ENCODE measurements around the gene MMP13. TPM values are rescaled to one million over a fixed set of nuclear protein-coding genes. Genes with fewer than 3 reads are reported as not detected.

Gene MMP13
- total RNA-seq, 6 donors from 2014 or later, result 0.54 to 0.59 TPM; not detected in 4

- WGBS, 2 donors, result 88 to 89% methylated on average over 4 of the region's 4 CpGs
- ATAC-seq (ENCODE audit: low FRiP score in 2 of 2) (no peak), DNase-seq (no peak)
- TF ChIP-seq POLR2A (IDR thresholded peaks at IDR 0.05) (no peak), CTCF (IDR thresholded peaks at IDR 0.05) (no peak), EP300 (IDR thresholded peaks at IDR 0.05) (no peak), POLR2AphosphoS5 (IDR thresholded peaks at IDR 0.05) (no peak)
- H3K4me3 ChIP-seq, result no peak overlapping the region
- H3K4me1 ChIP-seq, result peaks cover 0 to 8% (median 0%) of the 10 kb centered on the region in 4 donors
- H3K27ac ChIP-seq, result peak overlapping the region in 1 of 4 donors; percentile 27
- H3K9me3 ChIP-seq, result no peaks in the 10 kb centered on the region
- H3K27me3 ChIP-seq, result no peaks in the 10 kb centered on the region
- no peaks in the 10 kb centered on the region for H3K36me3 ChIP-seq
These were observed 27.3 kb downstream of the MMP13 start for GRCh38 chr11:102928247-102928646.

GRCh38 chr11:102927624-102927990 lies 27.9 kb downstream of the MMP13 start:
- DNase-seq (no peak), ATAC-seq (ENCODE audit: low FRiP score in 2 of 2) (no peak)
- no peak overlapping the region for H3K27ac ChIP-seq
- no peak overlapping the region for H3K4me3 ChIP-seq
- H3K4me1 ChIP-seq, result peaks cover 0 to 8% (median 0%) of the 10 kb centered on the region in 4 donors
- no peaks in the 10 kb centered on the region for H3K36me3 ChIP-seq
- TF ChIP-seq CTCF (IDR thresholded peaks at IDR 0.05), result no peak
- TF ChIP-seq POLR2AphosphoS5 (IDR thresholded peaks at IDR 0.05), result no peak
- no peak for TF ChIP-seq EP300 (IDR thresholded peaks at IDR 0.05)
- TF ChIP-seq POLR2A (IDR thresholded peaks at IDR 0.05), result no peak
- no peaks in the 10 kb centered on the region for H3K9me3 ChIP-seq
- no peaks in the 10 kb centered on the region for H3K27me3 ChIP-seq

- H3K27ac ChIP-seq, result no peak overlapping the region
- ATAC-seq (ENCODE audit: low FRiP score in 2 of 2) (peak in 1 of 2 donors; percentile 58), DNase-seq (no peak)
- H3K27me3 ChIP-seq, result no peaks in the 10 kb centered on the region
- TF ChIP-seq POLR2A (IDR thresholded peaks at IDR 0.05) (no peak), POLR2AphosphoS5 (IDR thresholded peaks at IDR 0.05) (no peak), EP300 (IDR thresholded peaks at IDR 0.05) (no peak), CTCF (IDR thresholded peaks at IDR 0.05) (no peak)
- no peaks in the 10 kb centered on the region for H3K9me3 ChIP-seq
- 68 to 81% methylated on average over 6 of the region's 6 CpGs for WGBS, 2 donors
- peaks cover 0 to 8% (median 0%) of the 10 kb centered on the region in 4 donors for H3K4me1 ChIP-seq
- no peak overlapping the region for H3K4me3 ChIP-seq
- no peaks in the 10 kb centered on the region for H3K36me3 ChIP-seq
These were observed 28.4 kb downstream of the MMP13 start for GRCh38 chr11:102926961-102927623.

GRCh38 chr11:102926517-102926916 lies 29.0 kb downstream of the MMP13 start:
- DNase-seq, result no peak

More at GRCh38 chr11:102926517-102926916, 29.0 kb downstream of the MMP13 start:
- Histone ChIP-seq H3K9me3 (no peaks in the 10 kb centered on the region), H3K27me3 (no peaks in the 10 kb centered on the region), H3K27ac (no peak overlapping the region), H3K4me3 (no peak overlapping the region), H3K36me3 (no peaks in the 10 kb centered on the region), H3K4me1 (peaks cover 0 to 8% (median 0%) of the 10 kb centered on the region in 4 donors)
- no peak for TF ChIP-seq CTCF (IDR thresholded peaks at IDR 0.05)
- TF ChIP-seq POLR2AphosphoS5 (IDR thresholded peaks at IDR 0.05), result no peak
- TF ChIP-seq POLR2A (IDR thresholded peaks at IDR 0.05), result no peak
- TF ChIP-seq EP300 (IDR thresholded peaks at IDR 0.05), result no peak
- no peak for ATAC-seq (ENCODE audit: low FRiP score in 2 of 2)
